SK-N-SH (cell line): ENCODE measurements around the gene SURF4. TPM values are rescaled to one million over a fixed set of nuclear protein-coding genes. Genes with fewer than 3 reads are reported as not detected.

Experiments used
- CTCF ChIA-PET: fragments of 300-600, 350-600 bp; formaldehyde crosslinking; extraction: SDS; loops from one replicate; lab custom pipeline; 2021; lab: Yijun Ruan, JAX
- POLR2A ChIA-PET: fragments of 350-600 bp; sonication (Branson Sonifier 250); formaldehyde crosslinking; extraction: SDS; loops from one replicate; lab custom pipeline; 2020; ENCODE audit warnings: antibody characterized with exemption, inconsistent platforms; lab: Yijun Ruan, JAX
- DNase-seq: peaks from one replicate; pipeline ENCODE4 v3.0.0; 2012
- H2AFZ ChIP-seq: fragments of 200-600 bp; sonication (generic); 2 replicates; pipeline ENCODE4 v1.8.1; 2016; ENCODE audit warnings: antibody characterized with exemption, mild to moderate bottlenecking, low read depth
- H3F3A ChIP-seq: fragments of 200-600 bp; sonication (generic); replicated peaks from 2 replicates; pipeline ENCODE3; 2016; ENCODE audit warnings: antibody characterized with exemption, mild to moderate bottlenecking; ENCODE audit not compliant: insufficient read depth
- H3K27ac ChIP-seq, 2 experiments: fragments of 200-500 bp in 1 of 2; fragments of 200-600 bp in 1 of 2; sonication (Bioruptor generic) in 1 of 2; sonication (generic), shearing (Covaris generic) in 1 of 2; 2 replicates each; pipeline versions ENCODE4 v1.5.1 to v1.6.1; 2014 to 2016; ENCODE audit warnings: low read depth in 2 of 2, inconsistent platforms in 1 of 2, low read length in 1 of 2, mild to moderate bottlenecking in 1 of 2, mixed read lengths in 1 of 2
- H3K27me3 ChIP-seq: fragments of 200-600 bp; sonication (generic), shearing (Covaris generic); 2 replicates; pipeline ENCODE4 v1.6.1; 2016; ENCODE audit warnings: mixed run types; ENCODE audit not compliant: insufficient read depth
- H3K36me3 ChIP-seq, 2 experiments: fragments of 200-500 bp in 1 of 2; fragments of 200-600 bp in 1 of 2; sonication (Bioruptor generic) in 1 of 2; sonication (generic) in 1 of 2; replicated peaks in 1 of 2; 2 replicates each; pipeline versions ENCODE3 to v1.5.1; 2014 to 2016; ENCODE audit warnings: low read length in 1 of 2, mild to moderate bottlenecking in 1 of 2; ENCODE audit not compliant: insufficient read depth in 2 of 2, control insufficient read depth in 1 of 2
- H3K4me1 ChIP-seq, 2 experiments: fragments of 200-500 bp in 1 of 2; fragments of 200-600 bp in 1 of 2; sonication (Bioruptor generic) in 1 of 2; sonication (generic), shearing (Covaris generic) in 1 of 2; 2 replicates each; pipeline versions ENCODE4 v1.5.1 to v1.6.1; 2014 to 2016; ENCODE audit warnings: low read depth in 1 of 2, low read length in 1 of 2, mixed run types in 1 of 2; ENCODE audit not compliant: insufficient read depth in 2 of 2, control insufficient read depth in 1 of 2
- H3K4me2 ChIP-seq: fragments of 200-600 bp; sonication (generic), shearing (Covaris generic); 2 replicates; pipeline ENCODE4 v1.6.1; 2017; ENCODE audit warnings: mixed run types
- H3K4me3 ChIP-seq, 2 experiments: fragments of 200-500 bp in 1 of 2; fragments of 200-600 bp in 1 of 2; sonication (Bioruptor generic) in 1 of 2; sonication (generic), shearing (Covaris generic) in 1 of 2; 2 replicates each; pipeline versions ENCODE4 v1.5.1 to v1.8.1; 2014 to 2016; ENCODE audit warnings: low read depth in 2 of 2, inconsistent platforms in 1 of 2, low read length in 1 of 2, mild to moderate bottlenecking in 1 of 2, mixed read lengths in 1 of 2, moderate library complexity in 1 of 2
- H3K79me2 ChIP-seq: fragments of 200-600 bp; sonication (generic); 2 replicates; pipeline ENCODE4 v1.8.1; 2017; ENCODE audit warnings: mild to moderate bottlenecking; ENCODE audit not compliant: insufficient read depth
- H3K9ac ChIP-seq: fragments of 200-600 bp; sonication (generic); 2 replicates; pipeline ENCODE4 v1.6.1; 2017; ENCODE audit warnings: mixed run types
- H3K9me2 ChIP-seq: fragments of 200-600 bp; sonication (generic); 2 replicates; pipeline ENCODE4 v1.6.1; 2017; ENCODE audit warnings: mixed run types
- H3K9me3 ChIP-seq: fragments of 200-600 bp; sonication (generic); 2 replicates; pipeline ENCODE4 v1.6.1; 2017; ENCODE audit warnings: mixed run types, mild to moderate bottlenecking, moderate library complexity
- H4K20me1 ChIP-seq: fragments of 200-600 bp; sonication (generic); 2 replicates; pipeline ENCODE4 v1.6.1; 2017; ENCODE audit warnings: mild to moderate bottlenecking, mixed run types; ENCODE audit not compliant: insufficient read depth
- ELF1 ChIP-seq: IDR thresholded peaks from 2 replicates; pipeline ENCODE4 v1.4.0; 2012
- FOSL2 ChIP-seq: IDR thresholded peaks from 2 replicates; pipeline ENCODE4 v1.4.0; 2012; ENCODE audit warnings: low read depth, mild to moderate bottlenecking, moderate library complexity, borderline replicate concordance
- FOXJ3 ChIP-seq: sonication (generic); formaldehyde crosslinking; IDR thresholded peaks from 2 replicates; pipeline ENCODE4 v1.5.1; 2020; ENCODE audit warnings: mild to moderate bottlenecking, missing genetic modification reagents
- FOXM1 ChIP-seq: IDR thresholded peaks from 2 replicates; pipeline ENCODE4 v1.4.0; 2012; ENCODE audit warnings: low read depth, mild to moderate bottlenecking
- GABPA ChIP-seq: IDR thresholded peaks from 2 replicates; pipeline ENCODE4 v1.4.0; 2012; ENCODE audit warnings: low read depth, mild to moderate bottlenecking
- GATA2 ChIP-seq: sonication (generic); formaldehyde crosslinking; IDR thresholded peaks from 2 replicates; pipeline ENCODE4 v1.5.0; 2020; ENCODE audit warnings: mild to moderate bottlenecking, missing genetic modification reagents
- JUND ChIP-seq: IDR thresholded peaks from 2 replicates; pipeline ENCODE4 v1.4.0; 2012
- MAX ChIP-seq: IDR thresholded peaks from 2 replicates; pipeline ENCODE4 v1.4.0; 2012; ENCODE audit warnings: low read depth
- MXI1 ChIP-seq: IDR thresholded peaks from 2 replicates; pipeline ENCODE4 v1.6.1; 2012; ENCODE audit warnings: mild to moderate bottlenecking, low read depth, low read length, improper control_type of control experiment
- NFIC ChIP-seq: IDR thresholded peaks from 2 replicates; pipeline ENCODE4 v1.4.0; 2012; ENCODE audit warnings: borderline replicate concordance
- POLR2AphosphoS5 ChIP-seq: IDR thresholded peaks from 2 replicates; pipeline ENCODE4 v1.6.1; 2012; ENCODE audit warnings: low read depth, low read length
- REST ChIP-seq: IDR thresholded peaks from 2 replicates; pipeline ENCODE4 v1.6.1; 2012; ENCODE audit warnings: mild to moderate bottlenecking, low read depth, low read length, moderate library complexity
- RXRA ChIP-seq: IDR thresholded peaks from 2 replicates; pipeline ENCODE4 v1.4.0; 2012; ENCODE audit warnings: low read depth, mild to moderate bottlenecking, borderline replicate concordance
- SIN3A ChIP-seq: IDR thresholded peaks from 2 replicates; pipeline ENCODE4 v1.6.1; 2012; ENCODE audit warnings: low read depth, mild to moderate bottlenecking, low read length, moderate library complexity, borderline replicate concordance
- SMC3 ChIP-seq: IDR thresholded peaks from 2 replicates; pipeline ENCODE4 v1.6.1; 2012; ENCODE audit warnings: low read depth, low read length, improper control_type of control experiment
- TAF1 ChIP-seq: IDR thresholded peaks from 2 replicates; pipeline ENCODE4 v1.6.1; 2012; ENCODE audit warnings: low read depth, mild to moderate bottlenecking, low read length, moderate library complexity, borderline replicate concordance
- TCF12 ChIP-seq: IDR thresholded peaks from 2 replicates; pipeline ENCODE4 v1.4.0; 2012
- TEAD4 ChIP-seq: IDR thresholded peaks from 2 replicates; pipeline ENCODE4 v1.4.0; 2012; ENCODE audit warnings: mild to moderate bottlenecking, borderline replicate concordance; ENCODE audit not compliant: insufficient read depth
- USF2 ChIP-seq: fragments of 150-350 bp; IDR thresholded peaks from 2 replicates; pipeline ENCODE4 v1.6.1; 2017; ENCODE audit warnings: antibody characterized with exemption, low read length, low read depth, borderline replicate concordance
- WGBS: methylation state at CpG from one replicate; pipeline ENCODE4 v1.1.6; 2017; ENCODE audit warnings: low lambda C conversion rate; 5-methylcytosine and 5-hydroxymethylcytosine counted together
- polyA plus RNA-seq, 3 experiments: library from polyadenylated mRNA; depleted of rRNA; stranded (reverse); fragments of >200 nt; gene quantifications; 2 replicates each; pipeline ENCODE4 v1.2.3, GENCODE V29; 2012

Gene SURF4
- polyA plus RNA-seq, 1 of the 3 experiments (the other 2 are of a cell fraction), result 165 TPM

- TF ChIP-seq TAF1 (no peak), FOXM1 (no peak)
Measured at GRCh38 chr9:133389562-133389961, 13.7 kb upstream of the SURF4 start (continued).

- H3K4me3 ChIP-seq, result no peak overlapping the region
- no peak overlapping the region for H2AFZ ChIP-seq
- POLR2A ChIA-PET, result interaction anchor here (0.9 kb wide), 1 partner anchor 12 kb away, joined by 3 read pairs; no protein-coding TSS in a partner anchor
- H3K79me2 ChIP-seq, result no peaks in the 10 kb centered on the region
- H3K9me2 ChIP-seq, result no peaks in the 10 kb centered on the region
- no peak overlapping the region for H3K9ac ChIP-seq
- no peaks in the 10 kb centered on the region for H3K27me3 ChIP-seq
- DNase-seq, result no peak
- no peaks in the 10 kb centered on the region for H3K4me1 ChIP-seq
- no peaks in the 10 kb centered on the region for H3F3A ChIP-seq
- H3K27ac ChIP-seq, result no peak overlapping the region
- no peaks in the 10 kb centered on the region for H3K36me3 ChIP-seq
- no peak overlapping the region for H3K4me2 ChIP-seq
- CTCF ChIA-PET, result interaction anchor here (1.0 to 1.2 kb wide), 2 partner anchors 12 to 13 kb away, joined by 3 read pairs; partner anchors contain the start of gene STKLD1
- no peak for TF ChIP-seq GATA2 (CRISPR knock-in tag)
- no peak for TF ChIP-seq SIN3A
- no peak for TF ChIP-seq ELF1
- TF ChIP-seq NFIC, result no peak
- no peak for TF ChIP-seq MAX
- TF ChIP-seq, all 33 proteins: peak for 0
- Histone ChIP-seq H3K9me3 (no peaks in the 10 kb centered on the region), H4K20me1 (no peaks in the 10 kb centered on the region)
- WGBS, result 92% methylated on average over 11 of the region's 12 CpGs
Measured at GRCh38 chr9:133389025-133389557, 13.2 kb upstream of the SURF4 start.

GRCh38 chr9:133387680-133388079 is 11.8 kb upstream of the SURF4 start:
- Histone ChIP-seq H3K27me3 (no peaks in the 10 kb centered on the region), H3K4me2 (no peak overlapping the region), H2AFZ (no peak overlapping the region), H3K79me2 (no peaks in the 10 kb centered on the region), H4K20me1 (no peaks in the 10 kb centered on the region), H3K4me3 (no peak overlapping the region), H3K9ac (no peak overlapping the region), H3K4me1 (no peaks in the 10 kb centered on the region), H3K36me3 (no peaks in the 10 kb centered on the region), H3F3A (no peaks in the 10 kb centered on the region), H3K9me2 (no peaks in the 10 kb centered on the region), H3K27ac (no peak overlapping the region), H3K9me3 (no peaks in the 10 kb centered on the region)
- POLR2A ChIA-PET, result no interaction called here
- CTCF ChIA-PET, result no interaction called here
- 80% methylated on average over 9 of the region's 9 CpGs for WGBS
- TF ChIP-seq SMC3 (no peak), FOSL2 (no peak), MAX (no peak), TCF12 (no peak), USF2 (no peak), POLR2AphosphoS5 (no peak), FOXJ3 (CRISPR knock-in tag) (no peak), JUND (no peak), REST (no peak), GABPA (no peak), MXI1 (no peak), RXRA (no peak), TEAD4 (no peak)
- DNase-seq, result no peak
